Suppressor macrophage treated with lipopolysaccharide for 1 hour (primary cell): ENCODE data around the gene DNAJC10.
"Not testable (repeated sequence)": the region's sequence is repeated elsewhere in the genome, so short reads cannot be mapped to it uniquely, and the experiment has no call there.

Experiments
- DNase-seq, 3 donors: peaks; one replicate each; pipeline ENCODE4 v3.0.0-alpha.2; 2020 to 2022

The DNAJC10 gene, protein sequence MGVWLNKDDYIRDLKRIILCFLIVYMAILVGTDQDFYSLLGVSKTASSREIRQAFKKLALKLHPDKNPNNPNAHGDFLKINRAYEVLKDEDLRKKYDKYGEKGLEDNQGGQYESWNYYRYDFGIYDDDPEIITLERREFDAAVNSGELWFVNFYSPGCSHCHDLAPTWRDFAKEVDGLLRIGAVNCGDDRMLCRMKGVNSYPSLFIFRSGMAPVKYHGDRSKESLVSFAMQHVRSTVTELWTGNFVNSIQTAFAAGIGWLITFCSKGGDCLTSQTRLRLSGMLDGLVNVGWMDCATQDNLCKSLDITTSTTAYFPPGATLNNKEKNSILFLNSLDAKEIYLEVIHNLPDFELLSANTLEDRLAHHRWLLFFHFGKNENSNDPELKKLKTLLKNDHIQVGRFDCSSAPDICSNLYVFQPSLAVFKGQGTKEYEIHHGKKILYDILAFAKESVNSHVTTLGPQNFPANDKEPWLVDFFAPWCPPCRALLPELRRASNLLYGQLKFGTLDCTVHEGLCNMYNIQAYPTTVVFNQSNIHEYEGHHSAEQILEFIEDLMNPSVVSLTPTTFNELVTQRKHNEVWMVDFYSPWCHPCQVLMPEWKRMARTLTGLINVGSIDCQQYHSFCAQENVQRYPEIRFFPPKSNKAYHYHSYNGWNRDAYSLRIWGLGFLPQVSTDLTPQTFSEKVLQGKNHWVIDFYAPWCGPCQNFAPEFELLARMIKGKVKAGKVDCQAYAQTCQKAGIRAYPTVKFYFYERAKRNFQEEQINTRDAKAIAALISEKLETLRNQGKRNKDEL

DNA sequence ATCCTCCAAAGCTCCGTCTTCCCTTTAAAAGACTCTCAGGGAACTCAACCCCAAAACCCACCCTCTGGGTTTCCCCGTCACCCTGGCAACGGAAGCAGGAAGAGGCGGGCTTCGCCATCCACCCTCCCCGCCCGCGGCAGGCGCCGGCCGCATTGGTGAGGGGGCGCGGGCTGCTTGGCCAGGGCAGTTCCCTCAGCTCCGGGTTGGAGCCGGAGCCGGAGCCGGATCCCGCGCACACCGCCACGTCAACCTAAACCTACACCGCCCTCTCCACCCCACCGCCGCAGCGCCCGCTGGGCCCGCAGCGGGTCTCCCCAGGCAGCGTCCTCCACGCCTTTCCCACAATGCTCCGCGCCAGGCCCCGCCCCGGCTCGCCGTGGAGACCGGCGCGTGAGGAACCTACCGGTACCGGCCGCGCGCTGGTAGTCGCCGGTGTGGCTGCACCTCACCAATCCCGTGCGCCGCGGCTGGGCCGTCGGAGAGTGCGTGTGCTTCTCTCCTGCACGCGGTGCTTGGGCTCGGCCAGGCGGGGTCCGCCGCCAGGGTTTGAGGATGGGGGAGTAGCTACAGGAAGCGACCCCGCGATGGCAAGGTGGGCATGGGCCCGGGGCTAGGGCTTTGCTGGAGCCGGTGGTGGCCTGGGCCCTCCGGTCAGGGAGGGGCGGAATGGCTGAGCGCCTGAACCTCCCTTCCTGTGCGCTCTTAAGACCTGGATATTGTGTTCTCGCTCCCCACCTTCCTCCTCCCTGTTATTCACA, at the start of gene DNAJC10:
Gene DNAJC10 (plus strand): TSS at position 366 of the 758 bp plus-strand sequence. CDS start 1,830 bp downstream, outside the sequence.
- DNase-seq, result peak; percentile 94 to 95 (median 94)

DNA sequence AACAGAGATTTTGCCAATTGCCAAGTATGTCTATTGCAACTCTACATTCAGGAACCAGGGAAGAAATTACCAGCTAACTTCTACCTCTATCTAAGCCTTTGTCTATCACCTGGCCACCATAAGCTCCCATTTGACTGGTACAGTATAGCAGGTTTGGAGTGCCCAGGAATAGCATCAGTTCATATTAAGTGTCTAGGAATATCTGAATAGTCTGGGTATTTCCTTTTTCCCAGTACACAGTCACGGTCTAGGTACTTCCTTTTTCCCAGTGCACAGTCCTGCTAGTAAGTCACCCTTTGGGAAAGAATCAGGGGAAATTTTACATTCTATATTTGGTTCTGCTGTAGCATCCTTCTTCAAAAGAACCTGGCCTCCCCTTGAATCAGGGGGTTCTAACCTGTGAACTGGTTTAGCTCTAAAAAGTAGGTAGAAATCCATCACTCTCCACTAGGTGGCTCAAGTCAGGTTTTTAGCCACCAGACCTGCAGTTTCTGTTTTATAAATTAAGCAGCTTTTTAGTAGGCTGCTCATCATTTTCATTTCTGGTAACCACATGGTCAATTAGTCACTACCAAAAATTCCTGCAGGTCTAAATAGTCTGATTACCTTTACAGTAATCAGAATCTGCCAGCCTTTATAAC, 49.3 kb upstream of the DNAJC10 start:
- DNase-seq, result peak; percentile 42 to 53 (median 45)

DNA sequence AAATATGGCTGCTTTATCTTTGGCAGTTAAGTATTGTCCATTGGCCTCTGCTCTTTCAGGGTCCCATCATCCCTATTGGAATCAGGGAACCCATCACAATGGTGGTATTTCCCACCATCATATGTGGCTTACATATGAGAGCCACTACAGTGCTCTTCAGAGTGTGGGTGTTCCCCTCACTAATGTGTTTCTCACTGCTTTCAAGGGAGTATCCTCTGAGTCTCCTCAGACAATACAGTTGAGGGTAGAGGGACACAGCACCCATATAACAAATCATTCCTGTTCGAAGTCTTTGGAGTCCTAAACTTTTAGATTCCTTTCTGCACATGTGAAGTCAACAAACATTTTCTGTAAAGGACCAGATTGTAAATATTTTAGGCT, 48.8 kb upstream of the DNAJC10 start:
- DNase-seq, result no peak

DNA sequence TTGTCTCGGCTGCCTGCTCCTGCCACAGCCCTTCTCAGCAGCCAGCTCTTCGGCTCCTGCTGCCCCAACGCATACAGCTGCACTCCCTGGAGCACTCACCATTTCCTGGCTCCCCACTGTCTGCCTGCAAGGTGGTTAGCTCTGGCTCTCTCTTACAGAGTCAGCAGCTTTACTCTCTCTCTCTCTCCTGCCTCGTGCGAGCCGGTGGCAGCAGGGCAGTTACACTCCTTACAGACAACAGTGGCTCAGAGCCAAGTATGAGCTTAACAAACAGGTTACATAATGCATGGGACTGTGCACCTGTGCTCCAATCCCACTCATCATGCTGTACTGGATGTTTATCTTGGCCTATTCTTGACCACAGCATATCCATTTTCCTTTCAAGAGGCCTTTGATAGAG, 47.4 kb upstream of the DNAJC10 start:
- no peak for DNase-seq

DNA sequence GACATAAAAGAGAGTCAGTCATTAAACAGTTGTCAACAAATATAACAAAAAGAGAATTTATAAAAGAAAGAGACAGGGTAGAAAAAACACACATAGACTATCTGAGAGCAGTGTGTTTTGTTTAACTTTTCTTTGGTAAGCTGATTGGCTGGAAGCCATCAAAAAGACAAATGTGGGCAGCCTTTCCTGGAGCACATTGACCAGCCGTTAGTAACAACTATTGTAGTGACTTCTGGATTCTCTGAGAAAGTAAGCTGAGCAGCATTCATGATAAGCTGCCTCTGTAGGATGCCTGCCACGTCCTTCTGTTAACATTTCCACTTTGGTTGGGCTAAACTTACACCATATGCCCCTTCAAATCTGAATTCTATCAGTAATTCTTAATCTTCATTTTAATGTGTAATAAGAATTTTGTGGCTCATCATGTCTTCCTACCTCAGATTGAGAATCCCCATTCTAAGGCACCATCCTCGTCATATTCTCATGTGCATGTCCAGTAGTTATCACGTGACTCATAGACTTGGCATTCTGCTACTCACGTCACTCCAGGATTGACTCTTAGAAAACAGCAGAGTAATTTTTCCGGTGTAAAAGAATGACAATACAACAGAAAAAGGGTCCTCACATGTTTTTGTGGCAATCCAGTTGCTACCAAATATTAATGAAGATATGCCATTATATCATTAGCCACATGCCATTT, 43.4 kb upstream of the DNAJC10 start:
- no peak for DNase-seq

DNA sequence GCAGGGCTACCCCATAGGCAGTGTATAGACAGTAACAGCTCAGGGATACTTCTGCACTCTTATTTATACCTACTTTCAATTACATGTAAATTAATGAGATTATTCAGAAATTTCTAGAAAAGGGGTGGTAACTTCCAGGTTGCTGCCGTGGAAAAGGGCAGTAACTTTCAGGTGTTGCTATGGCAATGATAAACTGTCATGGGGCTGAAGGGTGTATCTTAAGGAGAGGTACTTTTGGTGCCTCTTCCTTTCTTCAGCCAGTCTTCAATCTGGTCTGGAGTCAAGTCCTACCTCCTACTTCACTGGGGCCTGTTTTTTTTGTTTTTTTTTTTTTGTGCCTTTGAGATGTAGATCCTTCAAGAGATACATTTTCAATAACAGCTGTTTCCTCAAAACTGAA, 35.2 kb upstream of the DNAJC10 start:
- DNase-seq, result no peak

DNA sequence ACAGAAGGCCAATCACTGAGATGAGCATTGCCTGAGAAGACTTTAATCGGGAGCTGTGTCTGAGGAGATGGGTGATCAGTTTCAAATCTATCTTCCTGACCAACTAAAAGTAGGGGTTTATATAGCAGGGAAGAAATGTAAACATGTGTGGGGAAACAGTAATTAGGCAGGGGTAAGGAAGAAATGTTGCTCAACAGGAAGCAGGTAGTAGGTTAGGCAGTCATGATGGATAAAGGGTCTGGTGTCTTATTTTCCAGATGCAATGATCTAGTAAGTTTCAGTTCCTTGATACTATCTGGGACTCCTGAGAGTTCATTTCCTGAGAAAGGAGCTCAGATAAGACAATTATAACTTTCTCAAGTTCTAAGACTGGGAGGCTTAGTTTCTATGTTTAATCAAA, 33.8 kb upstream of the DNAJC10 start:
- DNase-seq, result no peak

DNA sequence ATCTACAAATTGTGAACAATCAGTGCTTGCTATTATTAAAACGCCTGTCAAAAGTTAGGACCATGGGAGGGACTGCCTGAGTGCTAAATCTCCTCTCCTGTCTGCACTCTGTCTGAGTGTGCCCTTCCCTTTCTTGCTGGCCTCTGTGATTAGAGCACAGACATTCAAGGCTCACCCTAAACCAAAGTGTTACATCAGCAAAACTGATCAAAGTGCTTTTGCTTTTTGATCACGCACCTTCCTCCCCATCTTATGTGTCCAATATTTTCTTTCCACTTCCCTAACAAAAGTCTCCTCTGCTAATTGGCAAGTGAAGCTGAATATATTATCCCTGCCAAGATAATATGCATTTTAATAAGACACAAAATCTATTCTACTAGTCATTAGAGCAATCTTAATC, 30.5 kb upstream of the DNAJC10 start:
- no peak for DNase-seq

DNA sequence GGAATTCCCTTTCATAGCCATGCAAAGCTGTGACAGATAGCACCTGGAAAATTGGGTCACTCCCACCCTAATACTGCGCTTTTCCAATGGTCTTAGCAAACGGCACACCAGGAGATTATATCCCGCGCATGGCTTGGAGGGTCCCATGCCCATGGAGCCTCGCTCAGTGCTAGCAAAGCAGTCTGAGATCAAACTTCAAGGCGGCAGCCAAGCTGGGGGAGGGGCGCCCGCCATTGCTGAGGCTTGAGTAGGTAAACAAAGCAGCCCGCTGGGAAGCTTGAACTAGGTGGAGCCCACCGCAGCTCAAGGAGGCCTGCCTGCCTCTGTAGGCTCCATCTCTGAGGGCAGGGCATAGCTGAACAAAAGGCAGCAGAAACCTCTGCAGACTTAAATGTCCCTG, 29.3 kb upstream of the DNAJC10 start:
- DNase-seq, result not testable (repeated sequence)

DNA sequence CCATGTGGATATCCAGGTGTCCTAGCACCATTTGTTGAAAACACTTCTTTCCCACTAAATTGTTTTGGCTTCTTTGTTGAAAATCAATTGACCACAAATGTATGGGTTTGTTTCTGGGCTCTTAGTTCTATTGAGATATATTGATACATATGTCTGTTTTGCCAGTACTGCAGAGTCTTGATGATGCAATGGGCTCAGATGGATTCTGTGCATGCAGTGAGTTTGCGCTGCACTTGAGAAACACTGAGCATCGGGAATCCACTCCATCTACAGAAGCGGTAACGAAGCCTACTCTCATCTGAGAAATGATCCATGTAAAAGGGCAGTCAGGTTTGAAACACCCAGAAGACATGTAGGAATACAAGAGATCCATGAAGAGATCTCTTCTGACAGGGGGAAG, 21.9 kb upstream of the DNAJC10 start:
- DNase-seq, result no peak

DNA sequence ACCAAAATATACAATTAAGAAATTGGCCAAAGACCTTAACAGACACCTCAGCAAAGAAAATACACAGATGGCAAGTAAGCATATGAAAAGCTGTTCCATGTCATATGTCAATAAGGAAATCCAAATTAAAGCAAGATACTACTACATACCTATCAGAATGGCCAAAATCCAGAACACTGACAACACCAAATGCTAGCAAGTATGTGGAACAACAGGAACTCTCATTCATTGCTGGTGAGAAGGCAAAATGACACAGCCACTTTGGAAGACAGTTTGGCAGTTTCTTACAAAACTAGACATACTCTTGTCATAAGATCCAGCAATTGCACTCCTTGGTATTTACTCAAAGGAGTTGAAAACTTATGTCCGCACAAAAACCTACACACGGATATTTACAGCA, 20.3 kb upstream of the DNAJC10 start:
- DNase-seq, result no peak

DNA sequence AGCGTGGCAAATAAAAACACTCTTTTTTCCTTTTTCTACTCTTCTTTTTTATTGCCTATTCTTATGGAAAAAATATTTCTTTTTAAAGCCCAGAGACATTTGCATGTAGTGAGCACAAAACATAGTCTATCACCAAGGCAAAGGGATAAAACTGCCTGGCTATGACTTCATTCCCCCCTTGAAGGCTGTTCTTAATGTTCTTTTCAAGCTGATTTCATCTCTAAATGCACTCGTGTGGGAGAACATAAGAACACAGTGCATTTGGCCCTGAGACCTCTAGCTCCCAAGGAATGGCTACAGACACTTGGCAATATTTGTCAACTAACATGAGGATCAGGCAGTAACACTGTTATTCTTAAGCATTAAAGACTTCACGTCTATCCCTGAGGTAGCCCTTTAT, 17.4 kb upstream of the DNAJC10 start:
- no peak for DNase-seq

DNA sequence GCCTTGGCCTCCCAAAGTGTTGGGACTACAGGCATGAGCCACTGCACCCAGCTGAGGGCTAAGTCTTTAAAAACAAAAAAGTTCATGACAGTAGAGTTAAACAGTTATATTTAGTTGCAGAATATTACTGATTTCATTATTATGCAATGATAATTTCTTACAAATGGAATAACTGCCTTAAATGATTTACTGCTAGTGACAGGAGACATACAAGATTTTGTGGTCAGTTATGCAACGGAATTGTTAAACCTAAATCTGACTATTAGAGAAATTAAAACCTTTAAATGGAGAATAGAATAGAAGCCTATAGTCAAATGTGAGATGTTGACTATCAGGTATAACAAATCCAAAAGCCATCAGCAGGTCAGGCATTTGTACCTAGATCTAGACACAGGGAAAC, 10.3 kb upstream of the DNAJC10 start:
- no peak for DNase-seq

DNA sequence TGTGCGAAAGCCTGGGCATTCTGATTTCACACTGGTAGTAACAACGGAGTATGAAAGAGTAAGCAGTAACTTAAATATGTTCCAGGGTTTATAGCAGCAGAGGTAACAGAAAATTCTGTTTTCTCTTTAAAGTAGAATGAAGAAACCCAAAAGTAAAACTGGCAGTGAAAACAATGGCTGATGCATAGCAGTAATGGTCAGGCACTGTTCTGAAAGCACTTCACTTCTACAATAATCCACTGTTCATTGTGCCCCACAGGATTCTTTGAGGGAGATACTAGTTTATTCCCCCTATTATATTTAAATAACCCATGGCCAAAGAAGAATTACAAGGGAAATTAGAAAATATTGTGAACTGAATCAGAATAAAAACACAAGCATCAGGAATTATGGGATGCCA, 9.3 kb upstream of the DNAJC10 start:
- DNase-seq, result no peak

DNA sequence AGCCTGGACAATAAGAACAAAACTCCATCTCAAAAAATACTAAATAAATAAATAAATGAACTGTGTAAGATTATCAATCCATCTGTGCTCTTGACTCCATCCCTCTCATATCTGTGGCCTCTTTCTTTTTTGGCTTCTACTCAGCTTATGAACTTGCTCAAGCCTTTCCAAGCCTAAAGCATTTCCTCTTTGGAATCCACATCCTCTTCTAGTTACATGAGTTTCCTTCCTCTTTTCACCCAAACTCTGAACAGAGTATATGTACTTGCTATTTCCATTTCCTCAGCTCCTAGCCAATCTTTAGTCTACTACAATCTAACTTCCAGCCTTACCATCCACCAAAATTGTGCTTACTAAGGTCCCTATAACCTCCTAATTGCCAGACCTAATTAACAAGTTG, 2.5 kb upstream of the DNAJC10 start:
- DNase-seq, result peak; percentile 61 to 84 (median 81)

DNA sequence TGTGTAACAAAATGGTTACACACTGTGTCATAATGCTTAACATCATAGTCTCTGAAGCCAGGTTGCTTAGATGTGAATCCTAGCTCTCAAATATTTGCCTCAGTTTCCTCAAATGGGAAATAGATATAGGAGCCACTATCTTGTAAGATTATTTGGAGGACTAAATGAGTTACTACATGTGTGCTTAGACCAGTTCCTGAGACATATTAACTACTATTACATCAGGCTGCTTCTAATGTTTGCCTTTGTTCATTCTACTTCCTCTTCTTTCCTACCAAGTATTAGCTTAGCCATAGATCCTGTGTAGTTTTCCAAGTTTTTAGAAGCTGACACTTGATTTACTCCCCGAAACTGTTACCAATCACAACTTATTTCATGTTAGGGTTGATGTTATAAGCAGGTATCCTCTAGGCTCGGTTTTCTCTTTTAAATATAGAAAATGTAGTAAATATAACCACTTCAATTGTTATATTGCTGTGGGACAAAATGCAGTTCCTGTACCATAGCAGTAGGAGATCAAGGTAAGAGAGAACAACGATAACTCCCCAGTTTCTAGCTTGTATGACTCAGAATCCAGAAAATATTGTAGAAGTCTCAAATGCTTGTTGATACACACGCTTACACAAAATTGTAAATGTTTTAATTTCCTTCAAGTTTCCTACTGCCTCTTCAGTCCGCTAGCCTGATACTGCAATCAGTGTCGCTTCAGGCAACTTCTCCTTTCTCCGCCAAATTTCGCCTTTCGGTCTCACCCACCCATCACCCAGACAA, 751 bp upstream of the DNAJC10 start:
- peak in 2 of 3 donors; percentile 53 to 54 for DNase-seq

DNA sequence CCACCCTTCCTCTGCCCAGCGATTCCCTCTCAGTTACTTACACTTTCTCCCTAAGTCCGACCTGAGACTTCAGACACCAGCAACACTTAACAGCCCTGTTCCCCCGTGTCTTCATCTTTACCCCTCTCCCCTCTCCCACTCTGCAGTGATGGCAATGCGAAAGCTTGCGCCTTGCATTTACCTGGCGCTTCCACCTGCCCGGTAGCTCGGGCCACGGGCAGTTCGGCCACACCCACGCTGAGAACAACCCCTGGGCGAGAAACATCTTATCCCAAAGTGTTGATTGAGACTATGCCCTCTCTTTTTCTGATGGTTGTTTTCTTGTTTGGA, 558 bp downstream of the DNAJC10 start:
- DNase-seq, result peak in 1 of 3 donors; percentile 17

DNA sequence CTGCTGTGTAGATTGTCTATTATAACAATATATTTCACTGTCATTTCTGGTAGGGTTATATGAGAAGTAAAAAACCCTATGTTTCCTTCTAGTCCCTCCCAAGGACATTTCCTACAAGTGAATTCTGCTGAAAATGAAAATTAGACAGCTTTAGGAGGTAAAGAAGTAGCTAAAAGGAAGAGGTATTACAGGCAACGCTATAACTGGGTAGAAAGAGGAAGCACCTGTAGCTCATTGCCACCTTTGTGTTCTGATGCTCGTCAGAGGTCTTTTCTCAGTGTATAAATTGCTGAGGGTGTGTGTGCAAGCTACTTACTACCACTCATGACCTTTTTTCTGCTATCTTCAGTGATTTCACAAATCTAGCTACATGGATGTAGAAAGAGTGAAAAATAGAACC, 1.4 kb downstream of the DNAJC10 start:
- no peak for DNase-seq

DNA sequence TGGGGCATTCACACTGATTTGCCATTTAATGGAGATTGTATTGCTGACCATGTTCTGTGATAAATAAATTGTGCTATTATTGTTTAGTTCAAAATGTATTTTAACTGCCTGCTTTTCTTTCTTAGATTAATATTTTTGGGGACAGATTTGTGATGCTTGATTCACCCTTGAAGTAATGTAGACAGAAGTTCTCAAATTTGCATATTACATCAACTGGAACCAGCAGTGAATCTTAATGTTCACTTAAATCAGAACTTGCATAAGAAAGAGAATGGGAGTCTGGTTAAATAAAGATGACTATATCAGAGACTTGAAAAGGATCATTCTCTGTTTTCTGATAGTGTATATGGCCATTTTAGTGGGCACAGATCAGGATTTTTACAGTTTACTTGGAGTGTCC, 1.8 kb downstream of the DNAJC10 start:
- DNase-seq, result peak in 1 of 3 donors; percentile 15

DNA sequence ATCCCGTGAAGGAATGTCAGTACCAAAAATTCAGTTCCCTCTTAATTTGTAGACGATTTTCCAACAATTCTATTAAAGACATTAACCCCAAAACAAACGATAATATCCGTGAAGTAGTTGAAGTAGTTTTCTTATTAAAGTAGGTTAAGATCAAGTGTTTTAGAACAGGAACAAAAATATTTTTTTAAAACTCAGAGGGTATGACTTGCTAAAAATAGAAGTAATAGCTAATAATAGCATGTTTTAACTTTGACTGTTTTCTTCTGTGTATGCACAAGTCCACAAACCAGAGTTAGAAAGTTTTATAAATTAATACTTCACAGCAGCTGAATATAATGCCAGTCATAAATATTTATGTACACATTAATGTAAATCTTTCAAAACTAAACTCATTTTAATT, 2.4 kb downstream of the DNAJC10 start:
- DNase-seq, result no peak

DNA sequence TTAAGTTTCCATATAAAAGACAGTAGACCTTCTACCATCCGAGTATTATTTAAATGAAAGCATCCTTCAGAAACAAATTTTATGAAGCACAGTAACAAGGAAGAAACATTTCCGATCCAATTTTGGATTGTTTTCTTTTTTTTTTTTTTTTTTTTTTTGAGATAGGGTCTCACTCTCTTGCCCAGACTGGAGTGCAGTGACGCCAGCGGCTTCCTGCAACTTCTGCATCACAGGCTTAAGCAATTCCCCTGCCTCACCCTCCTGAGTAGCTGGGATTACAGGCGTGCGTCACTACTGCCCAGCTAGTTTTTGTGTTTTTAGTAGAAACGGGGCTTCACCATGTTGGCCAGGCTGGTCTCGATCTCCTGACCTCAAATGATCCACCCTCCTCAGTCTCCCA, 3.1 kb downstream of the DNAJC10 start:
- DNase-seq, result not testable (repeated sequence)

DNA sequence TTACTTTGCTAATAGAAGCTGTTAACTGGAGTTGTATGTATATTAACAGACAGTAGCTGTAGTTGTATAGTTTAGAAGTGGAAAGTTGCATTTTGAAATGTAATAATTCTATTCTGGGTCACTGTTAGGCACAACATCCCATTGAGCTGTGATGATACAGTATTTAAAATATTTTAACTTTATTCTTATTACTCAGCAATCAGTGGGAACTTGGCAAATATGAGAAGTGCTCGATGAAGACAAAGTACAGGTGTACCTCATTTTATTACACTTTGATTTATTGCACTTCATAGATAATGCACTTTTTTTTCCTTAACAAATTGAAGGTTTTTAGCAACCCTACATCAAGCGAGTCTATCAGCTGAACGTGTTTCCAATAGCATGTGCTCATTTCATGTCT, 8.6 kb downstream of the DNAJC10 start:
- DNase-seq, result no peak
